Epithelial cell of esophagus (primary cell): ENCODE measurements around the gene ING3.

Experiments
- DNase-seq: peaks from one replicate; pipeline ENCODE4 v3.0.0; 2010; ENCODE audit warnings: low read depth
- H3K4me3 ChIP-seq: 2 replicates; pipeline ENCODE4 v1.5.1; 2011; ENCODE audit warnings: mild to moderate bottlenecking, low read length, control low read depth
- CTCF ChIP-seq: IDR thresholded peaks from 2 replicates; pipeline ENCODE4 v1.5.1; 2011; ENCODE audit warnings: low read depth, mild to moderate bottlenecking, low read length, control low read depth, inconsistent platforms; ENCODE audit not compliant: insufficient read depth; ENCODE audit errors: missing control alignments

ING3 gene

GRCh38 chr7:121026159-121026558, 75.6 kb downstream of the ING3 start:
- no peak overlapping the region for H3K4me3 ChIP-seq
- TF ChIP-seq CTCF = no peak
- DNase-seq = no peak

GRCh38 chr7:121026577-121027111, 76.1 kb downstream of the ING3 start:
- DNase-seq = no peak
- TF ChIP-seq CTCF = no peak
- no peak overlapping the region for H3K4me3 ChIP-seq
